HG02973 (cell line): ENCODE results near the gene CMTM8.

Experiments
- ATAC-seq: cut with Tn5 transposase; IDR thresholded peaks from one replicate; pipeline ENCODE4 v1.9.1; 2021; ENCODE audit warnings: moderate library complexity; ENCODE audit not compliant: unreplicated experiment

Gene CMTM8

DNA sequence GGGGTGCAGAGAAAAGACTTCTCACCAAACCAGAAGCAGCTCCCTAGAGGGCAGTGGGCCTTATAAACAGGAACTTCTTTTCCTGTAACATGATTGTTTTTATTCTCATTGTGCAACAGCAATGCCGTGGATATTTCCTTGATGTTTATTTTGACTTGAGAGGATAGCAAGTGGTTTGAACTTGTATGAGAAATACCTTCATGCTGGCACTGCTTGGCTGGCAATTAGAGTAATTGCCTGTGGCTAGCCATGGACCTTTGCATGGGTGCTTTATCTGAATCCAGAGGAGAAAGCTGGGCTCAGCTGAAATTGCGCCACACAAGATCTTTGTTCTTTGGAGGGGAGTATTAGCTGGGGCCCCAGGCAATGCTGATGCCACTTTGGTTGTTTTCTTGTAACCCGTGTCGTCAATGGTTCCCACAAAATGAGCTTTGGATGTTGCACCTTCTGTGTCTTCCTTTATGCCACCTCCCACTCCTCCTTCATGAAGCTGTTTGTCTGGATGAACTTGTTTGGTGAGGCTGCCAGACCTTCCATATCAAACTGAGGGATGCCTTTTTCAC is 37.9 kb downstream of the CMTM8 start:
- ATAC-seq, result no peak

- no peak for ATAC-seq
These were observed 40.2 kb downstream of the CMTM8 start for GRCh38 chr3:32278714-32279113.

DNA sequence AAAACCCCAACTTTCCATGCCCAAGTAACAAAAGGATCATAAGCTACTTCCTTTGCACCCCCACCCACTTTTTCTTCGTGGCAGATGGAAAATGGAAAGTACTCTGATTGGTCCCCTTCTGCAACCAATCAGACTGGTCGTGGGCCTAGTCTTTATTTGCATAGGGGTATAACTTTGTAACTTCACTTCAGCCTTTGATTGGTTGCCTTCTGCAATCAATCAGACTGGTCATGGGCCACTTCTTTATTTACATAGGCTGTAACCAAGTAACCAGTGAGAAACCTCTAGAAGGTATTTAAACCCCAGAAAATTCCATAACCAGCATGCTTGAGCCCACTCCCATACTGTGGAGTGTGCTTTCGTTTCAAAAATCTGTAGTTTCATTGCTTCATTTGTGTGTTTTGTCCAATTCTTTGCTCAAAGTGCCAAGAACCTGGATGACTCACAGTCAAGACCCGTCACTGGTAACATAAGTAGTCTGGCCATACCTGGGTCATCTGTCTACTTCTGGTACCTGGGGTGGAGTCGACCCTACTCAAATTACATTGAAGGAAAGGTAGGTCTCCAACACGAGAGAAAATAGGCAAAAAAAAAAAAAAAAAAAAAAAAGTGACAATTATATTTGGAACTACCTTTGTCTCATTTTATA is 41.9 kb downstream of the CMTM8 start:
- no peak for ATAC-seq

GRCh38 chr3:32281570-32282106 is 43.2 kb downstream of the CMTM8 start:
- no peak for ATAC-seq

GRCh38 chr3:32282578-32283154 is 44.2 kb downstream of the CMTM8 start:
- no peak for ATAC-seq

- no peak for ATAC-seq
These were observed 44.8 kb downstream of the CMTM8 start for GRCh38 chr3:32283304-32283703.

- no peak for ATAC-seq
These were observed 46.1 kb downstream of the CMTM8 start for GRCh38 chr3:32284443-32285212.

GRCh38 chr3:32285891-32286290 is 47.4 kb downstream of the CMTM8 start:
- no peak for ATAC-seq

- ATAC-seq, result no peak
These were observed 50.3 kb downstream of the CMTM8 start for GRCh38 chr3:32288819-32289218.

DNA sequence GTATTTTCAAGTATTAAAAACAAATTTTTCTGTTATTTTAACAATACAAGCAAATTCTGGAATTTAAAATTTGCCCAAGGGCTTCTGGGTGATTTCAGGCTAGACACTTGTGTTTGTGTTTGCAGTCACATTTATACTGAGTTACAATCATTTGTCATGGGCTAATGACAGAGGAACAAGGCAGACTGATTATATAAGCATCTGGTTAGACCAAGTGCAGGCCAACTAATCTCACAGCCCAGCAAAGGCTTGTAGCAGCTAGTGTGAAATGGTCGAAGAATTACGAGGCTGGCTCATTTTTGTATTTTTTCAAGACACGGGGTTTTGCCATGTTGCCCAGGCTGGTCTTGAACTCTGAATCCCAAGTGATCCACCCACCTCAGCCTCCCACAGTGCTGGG is 52.1 kb downstream of the CMTM8 start:
- no peak for ATAC-seq

- no peak for ATAC-seq
These were observed 53.8 kb downstream of the CMTM8 start for GRCh38 chr3:32292085-32292796.

- ATAC-seq, result no peak
These were observed 55.4 kb downstream of the CMTM8 start for GRCh38 chr3:32293903-32294302.

GRCh38 chr3:32296251-32297204 is 58.0 kb downstream of the CMTM8 start:
- ATAC-seq, result peak; percentile 62

- ATAC-seq, result no peak
These were observed 58.9 kb downstream of the CMTM8 start for GRCh38 chr3:32297366-32297765.

DNA sequence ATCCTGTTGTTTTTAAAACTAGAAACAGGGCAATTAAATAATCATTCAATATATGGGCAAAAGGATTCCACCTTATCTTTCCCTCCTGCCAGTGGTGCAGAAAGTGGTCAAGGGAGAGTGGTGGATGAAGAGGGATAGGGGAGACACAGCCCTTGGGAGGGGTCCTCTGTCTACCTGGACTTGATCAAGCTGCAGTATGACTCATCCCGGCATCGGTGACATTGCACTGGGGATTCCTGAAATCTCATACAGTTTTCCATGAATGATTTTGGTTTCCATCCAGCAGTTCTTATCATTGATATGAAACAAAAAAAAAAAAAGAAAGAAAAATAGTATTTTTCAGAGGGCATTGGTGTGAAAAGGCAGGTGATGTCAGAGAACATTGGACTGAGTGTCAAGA is 62.9 kb downstream of the CMTM8 start:
- ATAC-seq, result no peak

GRCh38 chr3:32302601-32303398 is 64.3 kb downstream of the CMTM8 start:
- ATAC-seq, result no peak

- no peak for ATAC-seq
These were observed 64.9 kb downstream of the CMTM8 start for GRCh38 chr3:32303399-32303747.

DNA sequence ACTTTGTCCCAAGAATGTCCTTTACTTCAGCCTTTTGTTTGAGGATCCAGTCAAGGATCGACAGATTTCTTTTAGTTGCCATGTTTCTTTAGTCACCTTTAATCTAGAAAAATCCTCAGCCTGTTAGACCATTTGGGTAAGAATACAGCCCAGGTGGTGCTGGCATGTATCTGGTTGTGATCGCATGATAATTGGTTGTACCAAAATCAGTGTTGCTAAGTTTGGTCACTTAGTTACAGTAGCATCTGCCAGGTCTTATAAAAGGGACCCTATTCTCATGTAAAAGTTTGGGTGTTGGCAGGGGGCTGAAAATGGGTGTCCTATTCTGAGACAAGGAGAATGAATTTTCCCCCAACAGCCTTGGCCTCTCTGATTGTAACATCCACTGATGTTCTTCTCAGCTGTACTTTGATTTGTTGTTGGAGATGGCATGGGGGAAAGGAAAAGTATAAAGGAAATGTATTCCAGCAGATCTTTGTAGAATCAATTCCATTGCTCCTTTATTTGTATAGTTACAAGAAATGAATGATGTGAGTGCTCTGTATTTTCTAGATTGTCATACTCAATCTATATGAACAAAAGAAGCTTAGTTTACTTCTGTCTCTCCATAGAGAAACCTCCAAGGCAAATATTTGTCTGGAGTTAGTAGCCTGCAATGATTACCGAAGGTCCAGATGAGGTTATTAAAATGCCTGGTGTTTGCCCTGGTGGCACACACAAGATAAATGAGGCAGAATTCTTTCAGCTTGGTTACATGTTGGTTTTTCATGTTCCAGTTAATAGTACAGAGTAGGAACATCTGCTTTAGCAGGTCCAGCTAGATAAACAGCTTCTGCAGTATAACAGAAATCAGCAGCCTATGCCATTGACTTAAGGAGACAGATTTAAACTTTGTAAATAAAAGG is 65.7 kb downstream of the CMTM8 start:
- ATAC-seq, result no peak
